NCI-H146 treated with DMSO at 0.1 percent for 48 hours (cell line): ENCODE data around the gene ZNF267.
"Not testable (repeated sequence)": the region's sequence is repeated elsewhere in the genome, so short reads cannot be mapped to it uniquely, and the experiment has no call there.

Source experiments
- DNase-seq: peaks from one replicate; lab custom pipeline; 2025; ENCODE audit not compliant: unreplicated experiment; lab: John Stamatoyannopoulos, UW

ZNF267 gene

DNA sequence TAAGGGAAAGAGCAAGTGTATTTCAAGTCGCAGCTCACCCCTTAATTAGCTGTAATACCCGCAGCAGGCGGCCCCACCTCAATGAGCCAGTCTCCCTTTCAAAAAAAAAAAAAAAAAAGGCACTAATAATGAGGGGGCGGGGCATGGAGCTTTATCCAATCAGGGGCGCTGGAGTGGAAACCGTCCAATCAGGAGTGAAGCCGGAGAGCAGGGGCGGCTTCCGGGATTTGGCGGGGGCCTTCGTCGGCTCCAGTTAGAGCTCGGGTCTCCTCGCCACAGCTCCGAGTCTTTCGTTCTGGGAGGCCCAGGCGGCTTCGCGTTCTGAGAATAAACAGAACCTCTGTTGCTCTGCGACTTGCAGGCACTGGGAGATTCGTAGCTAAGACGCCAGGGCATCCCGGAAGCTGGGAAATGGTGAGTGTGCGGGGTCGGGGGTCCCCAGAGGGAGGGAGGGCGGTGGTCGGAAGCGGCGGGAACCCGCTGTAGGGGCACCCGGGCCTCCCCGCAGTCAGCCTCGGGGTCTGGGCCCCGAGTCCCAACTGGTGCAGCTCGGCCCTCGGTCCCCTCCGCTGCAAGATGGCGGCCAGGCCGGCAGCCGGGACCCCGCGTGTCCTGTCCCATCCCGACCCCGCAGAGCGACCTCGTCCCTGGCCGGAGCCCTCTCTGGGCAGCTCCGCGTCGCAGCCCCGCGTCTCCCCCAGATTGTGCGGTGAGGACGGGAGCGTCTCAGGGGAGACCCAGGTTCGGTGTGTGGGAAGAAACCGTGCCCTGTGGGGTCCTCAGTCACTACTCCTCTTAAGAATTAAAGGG, at the start of gene ZNF267:
TSS of gene ZNF267 (plus strand) at position 252 of the 810 bp plus-strand sequence. CDS start at position 412, 160 bp downstream.
- peak; percentile 96 for DNase-seq

DNA sequence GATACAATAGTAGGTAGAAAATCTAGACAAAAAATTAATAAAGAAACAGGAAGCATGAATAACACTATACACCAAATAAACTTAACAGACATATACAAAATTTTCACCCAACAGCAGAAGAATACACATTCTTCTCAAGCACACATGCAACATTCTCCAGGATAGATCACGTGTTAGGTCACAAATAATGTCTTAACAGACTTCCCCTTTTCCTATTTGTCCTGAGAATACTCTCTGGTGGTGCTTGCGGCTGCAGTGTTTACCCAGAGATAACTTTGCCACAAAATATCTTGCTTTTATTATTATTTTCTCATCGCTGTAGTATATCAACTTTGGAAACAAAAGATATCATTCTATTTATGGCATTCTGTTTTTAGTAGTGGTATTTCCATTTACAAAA, 40.6 kb upstream of the ZNF267 start:
- no peak for DNase-seq

DNA sequence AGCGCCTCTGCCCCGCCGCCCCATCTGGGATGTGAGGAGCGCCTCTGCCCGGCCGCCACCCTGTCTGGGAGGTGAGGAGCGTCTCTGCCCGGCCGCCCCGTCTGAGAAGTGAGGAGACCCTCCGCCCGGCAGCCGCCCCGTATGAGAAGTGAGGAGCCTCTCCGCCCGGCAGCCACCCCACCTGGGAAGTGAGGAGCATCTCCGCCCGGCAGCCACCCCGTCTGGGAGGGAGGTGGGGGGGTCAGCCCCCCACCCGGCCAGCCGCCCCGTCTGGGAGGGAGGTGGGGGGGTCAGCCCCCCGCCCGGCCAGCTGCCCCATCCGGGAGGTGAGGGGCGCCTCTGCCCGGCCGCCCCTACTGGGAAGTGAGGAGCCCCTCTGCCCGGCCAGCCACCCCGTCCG, 37.2 kb upstream of the ZNF267 start:
- DNase-seq: not testable (repeated sequence)

- no peak for DNase-seq
Observed at GRCh38 chr16:31842864-31843263, 30.7 kb upstream of the ZNF267 start.

- DNase-seq: not testable (repeated sequence)
Observed at GRCh38 chr16:31848572-31848971, 25.0 kb upstream of the ZNF267 start.

GRCh38 chr16:31853291-31853690, 20.3 kb upstream of the ZNF267 start:
- no peak for DNase-seq

DNA sequence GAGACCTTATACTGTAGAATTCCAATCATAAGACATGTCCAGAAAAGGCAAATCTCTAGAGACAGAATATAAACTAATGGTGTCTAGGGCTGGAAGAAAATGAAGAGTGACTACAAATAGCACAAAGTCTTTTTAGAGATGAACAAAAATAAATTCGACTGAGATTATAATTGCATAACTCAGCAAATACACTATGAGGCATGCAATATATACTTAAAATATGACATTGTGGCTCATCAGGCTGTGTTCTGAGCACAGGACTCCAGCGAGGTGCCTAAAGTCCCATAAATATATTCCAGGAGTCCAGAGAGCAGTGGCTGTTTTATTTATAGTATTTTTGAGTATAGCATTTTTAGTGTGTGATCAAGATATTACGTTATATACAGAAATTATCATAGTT, 13.1 kb upstream of the ZNF267 start:
- no peak for DNase-seq

DNA sequence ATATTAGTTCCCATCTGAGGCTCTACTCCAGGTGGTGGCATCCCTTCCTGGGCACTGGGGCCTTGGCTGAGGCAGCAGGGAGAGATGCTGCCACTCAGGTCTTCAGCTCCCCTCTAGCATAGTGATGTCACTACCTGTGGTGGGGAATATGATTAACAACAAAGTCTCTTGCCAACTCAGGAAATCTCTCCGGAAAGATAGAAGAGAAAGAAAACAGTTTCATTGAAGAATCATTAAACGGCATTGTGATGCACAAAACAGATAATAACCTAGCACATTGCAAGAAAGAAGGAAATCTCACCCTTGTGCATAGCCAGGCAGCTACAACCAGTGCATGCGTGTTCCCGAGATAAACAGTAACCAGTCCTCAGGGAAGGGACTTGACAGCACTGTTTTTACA, 12.2 kb upstream of the ZNF267 start:
- DNase-seq: no peak

- DNase-seq: no peak
Observed at GRCh38 chr16:31862761-31863160, 10.8 kb upstream of the ZNF267 start.

- DNase-seq: peak; percentile 24
Observed at GRCh38 chr16:31868164-31868563, 5.4 kb upstream of the ZNF267 start.

GRCh38 chr16:31868691-31869167, 4.9 kb upstream of the ZNF267 start:
- DNase-seq: peak; percentile 56

DNA sequence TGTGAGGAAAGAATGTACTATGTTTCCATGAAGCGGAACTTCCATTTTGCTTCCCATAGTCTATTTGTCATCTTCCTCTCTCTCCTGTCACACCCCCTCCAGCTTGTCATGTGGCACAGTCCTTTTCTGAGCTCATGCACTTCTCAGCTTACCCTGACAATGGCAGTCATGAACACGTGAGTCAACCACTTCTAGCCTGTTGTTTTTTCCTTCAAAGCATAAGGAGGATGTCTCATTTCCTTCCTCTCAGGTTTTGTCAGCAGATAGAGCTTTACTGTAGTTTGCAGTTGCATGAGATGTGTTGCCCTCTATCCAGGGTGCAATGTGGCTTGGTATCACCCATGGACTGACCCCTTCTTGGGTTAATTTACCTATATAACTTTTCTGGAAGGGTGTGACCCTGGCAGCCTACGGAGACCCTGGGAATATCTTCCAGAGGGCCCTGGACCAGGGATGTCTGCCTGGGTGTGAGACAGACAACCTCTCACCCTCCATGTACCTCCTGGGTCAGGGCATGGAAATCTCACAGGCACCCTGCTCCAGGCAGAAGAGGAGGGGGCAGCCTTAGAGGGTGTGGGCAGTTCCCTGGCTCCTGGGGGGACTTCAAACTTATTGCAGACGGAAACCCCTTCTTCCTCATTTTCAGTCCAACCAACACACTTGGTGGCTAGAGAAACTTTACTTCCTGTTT, 4.0 kb upstream of the ZNF267 start:
- DNase-seq: no peak

DNA sequence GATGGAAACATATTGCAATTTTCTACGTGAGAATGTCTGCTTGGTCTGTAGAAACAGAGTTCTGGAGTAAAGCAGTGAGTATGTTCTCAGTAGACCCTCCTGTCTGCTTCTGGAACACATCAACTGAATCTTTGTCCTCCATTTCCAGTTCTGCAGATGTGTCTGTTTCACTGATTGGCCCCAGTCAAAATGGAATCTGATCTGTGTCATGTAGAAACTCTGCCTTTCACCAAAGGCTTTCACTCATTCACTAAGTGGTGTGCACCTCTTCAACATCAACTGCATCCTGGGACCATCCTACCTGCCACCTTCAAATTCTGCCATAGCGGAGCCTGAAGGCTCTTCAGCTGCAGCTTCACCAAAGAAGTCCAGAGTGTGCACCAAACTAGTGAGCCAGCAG, 2.8 kb upstream of the ZNF267 start:
- DNase-seq: no peak

DNA sequence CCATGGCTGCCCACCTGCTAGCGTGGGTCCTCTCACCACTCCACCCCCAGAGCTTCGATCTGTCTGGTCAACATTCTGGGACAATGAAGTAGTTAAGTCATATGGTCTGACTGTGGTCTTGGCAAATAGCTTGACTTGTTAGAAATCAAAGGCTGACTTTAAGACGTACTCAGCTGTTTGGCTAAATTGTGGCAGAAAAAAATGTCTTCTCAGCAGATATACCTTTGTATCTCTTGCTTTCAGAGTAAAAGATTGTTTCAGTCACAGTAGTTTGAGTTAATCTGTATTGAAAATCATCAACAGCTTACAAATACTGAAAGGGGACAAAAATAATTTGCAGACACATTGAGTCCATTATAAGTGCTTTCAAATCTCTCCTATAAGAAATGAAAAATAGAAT, 2.1 kb upstream of the ZNF267 start:
- DNase-seq: no peak

GRCh38 chr16:31872201-31872600, 1.4 kb upstream of the ZNF267 start:
- no peak for DNase-seq

GRCh38 chr16:31874366-31875111, 932 bp downstream of the ZNF267 start:
- peak; percentile 36 for DNase-seq

DNA sequence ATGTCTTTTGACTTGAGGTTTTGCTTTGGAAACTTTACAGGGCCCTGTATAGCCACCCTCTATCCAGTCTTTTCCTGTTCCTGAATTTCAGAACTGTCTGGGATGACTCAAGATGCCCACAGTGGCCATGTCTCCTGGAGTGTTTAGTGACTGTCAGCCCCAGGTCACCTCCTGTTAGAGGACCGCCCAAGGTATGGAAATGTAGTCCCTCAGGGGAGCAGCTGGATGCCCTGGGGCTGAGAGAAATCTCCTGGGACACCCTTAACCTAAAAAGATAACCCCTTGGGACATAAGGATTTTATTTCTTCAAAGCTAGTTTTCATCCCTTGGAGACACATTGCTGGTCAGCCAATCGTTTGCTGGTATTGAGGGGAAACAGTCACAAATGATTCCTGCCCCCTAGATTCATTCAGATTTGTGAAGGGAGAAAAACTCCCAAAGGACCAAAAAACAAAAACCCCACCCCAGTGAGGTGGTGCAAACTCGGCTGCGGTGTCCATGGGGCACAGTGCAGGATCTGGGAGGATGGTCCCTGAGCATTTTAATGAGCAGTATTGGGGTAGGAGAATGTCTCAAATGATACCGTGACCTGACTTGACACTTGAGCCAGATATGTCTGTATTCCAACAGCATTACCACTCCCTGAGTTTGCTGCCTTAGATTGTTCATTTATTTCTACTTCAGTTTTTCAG, 1.7 kb downstream of the ZNF267 start:
- no peak for DNase-seq

DNA sequence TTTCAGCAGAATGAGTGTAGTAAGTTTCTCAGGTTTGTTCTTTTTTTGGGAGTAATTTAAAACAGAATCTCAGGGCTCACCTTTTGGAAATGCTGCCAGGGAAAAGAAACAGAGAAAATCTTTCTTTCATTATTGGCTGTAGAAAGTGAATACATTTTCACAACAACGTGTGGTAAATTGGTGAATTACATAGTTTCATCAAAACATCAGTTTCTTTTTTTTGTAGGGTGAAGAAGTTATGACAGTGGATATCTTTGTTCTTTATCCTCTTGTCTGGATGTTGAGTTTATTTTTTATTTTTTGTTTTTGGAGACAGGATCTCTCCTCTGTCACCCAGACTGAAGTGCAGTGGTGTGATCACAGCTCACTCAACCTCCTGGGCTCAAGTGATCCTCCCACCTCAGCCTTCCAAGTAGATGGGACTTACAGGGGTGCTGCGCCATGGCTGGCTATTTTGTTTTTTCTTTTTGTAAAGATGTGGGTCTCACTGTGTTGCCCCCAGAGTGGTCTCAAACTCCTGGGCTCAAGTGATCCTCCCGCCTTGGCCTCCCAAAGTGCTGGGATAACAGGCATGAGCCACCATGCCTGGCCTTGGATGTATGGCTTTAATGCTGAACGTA, 2.4 kb downstream of the ZNF267 start:
- DNase-seq: no peak

DNA sequence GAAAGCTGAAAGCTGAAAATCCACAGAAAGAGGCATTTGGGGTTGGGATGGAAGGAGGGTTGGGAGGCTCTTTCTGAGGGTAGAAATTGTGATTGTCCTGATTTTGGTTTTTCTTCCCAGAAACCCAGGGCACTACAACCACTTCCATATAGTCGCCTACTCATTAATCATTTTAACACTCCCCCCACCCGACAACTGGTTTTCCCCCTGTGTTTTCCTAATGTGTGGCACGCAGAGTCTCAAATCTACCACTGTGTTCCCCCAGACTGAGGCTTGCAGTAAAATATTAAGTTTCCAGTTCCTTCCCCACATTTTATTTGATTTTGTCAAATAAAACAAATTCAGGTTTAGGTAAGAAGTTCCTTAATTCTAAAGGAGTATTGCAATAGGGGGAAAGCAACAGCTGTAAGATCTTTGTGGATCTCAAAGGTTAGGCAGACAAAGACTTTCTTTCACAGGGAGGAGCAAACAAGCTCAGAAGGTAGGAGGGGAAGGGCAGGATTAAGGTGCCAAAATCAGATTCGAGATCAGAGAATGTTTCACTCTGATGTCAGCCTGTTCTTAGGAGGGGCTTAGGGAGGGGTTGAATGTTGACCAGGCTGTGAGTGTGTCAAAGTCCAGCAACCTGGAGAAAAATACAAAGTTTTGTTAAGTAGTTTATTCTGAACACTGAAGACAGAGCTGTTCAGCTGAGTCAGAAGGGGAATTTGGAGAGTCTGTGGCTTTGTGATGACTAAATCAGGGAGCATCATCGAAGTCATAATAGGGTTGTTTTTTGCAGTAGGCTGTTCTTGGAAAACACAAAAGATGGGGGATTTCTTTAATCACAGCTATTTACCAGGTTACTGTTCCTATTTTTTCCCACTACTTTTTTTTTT, 3.6 kb downstream of the ZNF267 start:
- DNase-seq: no peak
